Epithelial cell of proximal tubule (primary cell): ENCODE measurements around the gene SMAD3. TPM values are rescaled to one million over a fixed set of nuclear protein-coding genes. Genes with fewer than 3 reads are reported as not detected.

Experiments used
- DNase-seq: peaks from one replicate; pipeline ENCODE4 v3.0.0-alpha.2; 2011; ENCODE audit warnings: low read depth
- H3K4me3 ChIP-seq: 2 replicates; pipeline ENCODE4 v1.5.1; 2011; ENCODE audit warnings: low read depth, mild to moderate bottlenecking, low read length
- total RNA-seq: library from RNA; depleted of rRNA; stranded (reverse); fragments of >200 nt; gene quantifications from 2 replicates; pipeline ENCODE4 v1.2.3, GENCODE V29; 2015
- TF ChIP-seq, protein P1 (sequence below): conservative IDR thresholded peaks from 2 replicates; pipeline ENCODE4 v1.5.1; 2012; ENCODE audit warnings: low read depth, mild to moderate bottlenecking, low read length

SMAD3 gene
- total RNA-seq, 1 donor from 2014 or later = 97.4 TPM

- no peak for DNase-seq
- TF ChIP-seq, protein P1, sequence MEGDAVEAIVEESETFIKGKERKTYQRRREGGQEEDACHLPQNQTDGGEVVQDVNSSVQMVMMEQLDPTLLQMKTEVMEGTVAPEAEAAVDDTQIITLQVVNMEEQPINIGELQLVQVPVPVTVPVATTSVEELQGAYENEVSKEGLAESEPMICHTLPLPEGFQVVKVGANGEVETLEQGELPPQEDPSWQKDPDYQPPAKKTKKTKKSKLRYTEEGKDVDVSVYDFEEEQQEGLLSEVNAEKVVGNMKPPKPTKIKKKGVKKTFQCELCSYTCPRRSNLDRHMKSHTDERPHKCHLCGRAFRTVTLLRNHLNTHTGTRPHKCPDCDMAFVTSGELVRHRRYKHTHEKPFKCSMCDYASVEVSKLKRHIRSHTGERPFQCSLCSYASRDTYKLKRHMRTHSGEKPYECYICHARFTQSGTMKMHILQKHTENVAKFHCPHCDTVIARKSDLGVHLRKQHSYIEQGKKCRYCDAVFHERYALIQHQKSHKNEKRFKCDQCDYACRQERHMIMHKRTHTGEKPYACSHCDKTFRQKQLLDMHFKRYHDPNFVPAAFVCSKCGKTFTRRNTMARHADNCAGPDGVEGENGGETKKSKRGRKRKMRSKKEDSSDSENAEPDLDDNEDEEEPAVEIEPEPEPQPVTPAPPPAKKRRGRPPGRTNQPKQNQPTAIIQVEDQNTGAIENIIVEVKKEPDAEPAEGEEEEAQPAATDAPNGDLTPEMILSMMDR = no peak
- H3K4me3 ChIP-seq = no peak overlapping the region
Observed at GRCh38 chr15:67076147-67076843, 10.9 kb downstream of the SMAD3 start.

- no peak overlapping the region for H3K4me3 ChIP-seq
- DNase-seq = no peak
- TF ChIP-seq, protein P1 = no peak
Observed at GRCh38 chr15:67077641-67078215, 12.3 kb downstream of the SMAD3 start.

- TF ChIP-seq, protein P1 = no peak
- H3K4me3 ChIP-seq = no peak overlapping the region
Observed at GRCh38 chr15:67079361-67079760, 14.0 kb downstream of the SMAD3 start.

DNA sequence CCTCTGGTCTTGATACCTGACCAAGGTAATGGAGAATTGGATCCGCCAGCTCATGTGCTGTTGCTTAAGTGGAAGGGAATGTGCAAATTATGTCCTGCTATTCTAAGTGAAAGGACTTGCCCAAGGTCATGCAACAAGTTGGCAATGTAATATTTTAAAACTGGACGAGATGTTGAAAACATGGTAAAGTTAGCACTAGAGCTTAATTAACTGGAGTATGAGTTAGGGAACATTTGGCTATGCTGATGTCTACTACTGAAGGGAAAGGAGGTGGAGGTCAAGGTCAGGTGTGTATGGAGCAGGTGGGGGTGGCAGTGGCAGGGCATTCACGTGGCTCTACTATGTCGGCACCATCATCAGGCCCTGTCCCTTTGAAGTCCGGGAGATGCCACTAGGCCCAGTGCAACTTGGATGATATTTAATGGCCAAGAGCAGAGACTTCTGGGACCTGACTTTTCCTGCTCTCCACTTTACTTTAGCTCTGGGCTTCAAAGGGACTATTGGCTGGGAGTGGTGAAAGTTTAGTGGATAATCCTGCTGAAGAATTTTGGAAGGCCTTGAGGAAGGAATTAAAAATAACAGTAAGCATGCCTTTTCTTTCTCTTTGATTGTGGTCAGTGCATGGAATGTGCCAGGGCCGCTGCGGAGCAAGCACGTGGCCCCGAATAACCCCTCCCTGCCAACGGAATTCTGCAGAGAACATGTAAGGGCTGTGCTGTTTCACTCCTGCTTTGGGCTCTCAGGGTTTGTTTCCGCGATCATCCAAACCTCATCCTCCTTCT is 14.9 kb downstream of the SMAD3 start:
- no peak overlapping the region for H3K4me3 ChIP-seq
- no peak for DNase-seq
- TF ChIP-seq, protein P1 = no peak

More at GRCh38 chr15:67079361-67079760, 14.0 kb downstream of the SMAD3 start:
- DNase-seq = no peak

DNA sequence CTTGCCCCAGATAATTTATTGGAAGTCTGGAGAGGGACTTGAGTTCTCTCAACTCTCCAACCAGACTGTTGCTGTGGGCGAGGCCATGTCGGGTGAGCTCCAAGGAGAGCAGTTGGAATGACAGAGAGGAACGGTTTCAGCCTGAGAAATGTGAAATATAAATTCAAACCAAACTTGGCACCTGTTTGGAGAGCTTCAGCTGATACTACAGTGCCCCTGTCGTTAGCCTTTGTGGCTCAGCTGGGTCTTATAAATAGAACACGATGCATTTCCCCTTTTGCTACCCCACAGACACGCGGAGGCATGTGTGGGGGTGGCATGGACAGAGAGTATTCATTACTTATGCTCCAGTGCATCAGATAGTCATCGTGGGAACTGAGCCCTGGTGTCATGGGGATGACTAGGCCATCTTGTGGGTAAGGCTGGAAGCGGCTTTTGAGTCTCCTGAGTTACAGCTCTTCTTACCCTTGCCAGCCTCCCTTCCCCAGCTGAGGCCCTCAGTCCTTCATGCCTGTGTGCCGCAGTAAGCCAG is 15.6 kb downstream of the SMAD3 start:
- TF ChIP-seq, protein P1 = peak; percentile 50
- peak; percentile 76 for DNase-seq
- H3K4me3 ChIP-seq = no peak overlapping the region

GRCh38 chr15:67082007-67082536 is 16.7 kb downstream of the SMAD3 start:
- H3K4me3 ChIP-seq = no peak overlapping the region
- TF ChIP-seq, protein P1 = no peak
- no peak for DNase-seq
